K562 (cell line): ENCODE results near the gene PREX1. TPM values are rescaled to one million over a fixed set of nuclear protein-coding genes. Genes with fewer than 3 reads are reported as not detected.

ENCODE experiments used
- CBFA2T2 ChIP-seq: fragments of 450-650 bp; conservative IDR thresholded peaks from 2 replicates; pipeline ENCODE4 v1.6.1; 2017; ENCODE audit warnings: mild to moderate bottlenecking
- ETV5 ChIP-seq: sonication (generic); formaldehyde crosslinking; IDR thresholded peaks from 2 replicates; pipeline ENCODE4 v1.4.0; 2020; ENCODE audit warnings: low read depth, mild to moderate bottlenecking, missing genetic modification reagents
- FOXK1 ChIP-seq: sonication (generic); formaldehyde crosslinking; IDR thresholded peaks from 2 replicates; pipeline ENCODE4 v1.8.0; 2022; ENCODE audit warnings: missing genetic modification reagents, mild to moderate bottlenecking, borderline replicate concordance
- FOXM1 ChIP-seq, 2 experiments: fragments of 450-650 bp in 1 of 2; sonication (generic) in 1 of 2; formaldehyde crosslinking in 1 of 2; IDR thresholded peaks; 2 replicates each; pipeline versions ENCODE4 v1.6.1 to v1.9.0; 2017 to 2022; ENCODE audit warnings: low read depth in 2 of 2, mild to moderate bottlenecking in 2 of 2, missing genetic modification reagents in 1 of 2, moderate library complexity in 1 of 2
- GATA2 ChIP-seq: sonication (generic); formaldehyde crosslinking; IDR thresholded peaks from 2 replicates; pipeline ENCODE4 v1.4.0; 2020; ENCODE audit warnings: mild to moderate bottlenecking, missing genetic modification reagents
- HCFC1 ChIP-seq: IDR thresholded peaks from 2 replicates; pipeline ENCODE4 v1.6.1; 2012; ENCODE audit warnings: low read depth, low read length, improper control_type of control experiment
- HMGN3 ChIP-seq: IDR thresholded peaks from 2 replicates; pipeline ENCODE4 v1.6.1; 2011; ENCODE audit warnings: borderline replicate concordance, low read depth, mild to moderate bottlenecking, mixed read lengths, low read length; ENCODE audit not compliant: insufficient read length; ENCODE audit errors: extremely low read depth
- KLF16 ChIP-seq: IDR thresholded peaks from 2 replicates; pipeline ENCODE4 v1.6.1; 2016; ENCODE audit warnings: antibody characterized with exemption
- MAZ ChIP-seq, 2 experiments: fragments of 450-650 bp in 1 of 2; sonication (generic) in 1 of 2; formaldehyde crosslinking; IDR thresholded peaks in 1 of 2; conservative IDR thresholded peaks in 1 of 2; 2 replicates each; pipeline versions ENCODE4 v1.4.0 to v1.5.0; 2020; ENCODE audit warnings: mild to moderate bottlenecking in 1 of 2, missing genetic modification reagents in 1 of 2
- MYC ChIP-seq, 2 experiments: fragments of 250-450 bp in 1 of 2; sonication (Bioruptor Pico) in 1 of 2; IDR thresholded peaks; 2 replicates each; pipeline versions ENCODE4 v1.5.1 to v1.6.1; 2012 to 2021; ENCODE audit warnings: low read depth in 2 of 2, borderline replicate concordance in 1 of 2, improper control_type of control experiment in 1 of 2, low read length in 1 of 2, mild to moderate bottlenecking in 1 of 2, moderate library complexity in 1 of 2
- NBN ChIP-seq: fragments of 450-650 bp; IDR thresholded peaks from 2 replicates; pipeline ENCODE4 v1.6.1; 2016; ENCODE audit warnings: low read depth, mild to moderate bottlenecking
- RBM39 ChIP-seq: fragments of 200-400 bp; formaldehyde crosslinking; optimal IDR thresholded peaks from 2 replicates; pipeline ENCODE3; 2018; ENCODE audit warnings: low read depth, low read length
- SETDB1 ChIP-seq: IDR thresholded peaks from one replicate; pipeline ENCODE4 v1.6.1; 2012; ENCODE audit warnings: low read length, control low read depth, inconsistent platforms
- SMAD2 ChIP-seq: fragments of 150-350 bp; IDR thresholded peaks from 2 replicates; pipeline ENCODE4 v1.6.1; 2014; ENCODE audit warnings: low read depth, mild to moderate bottlenecking, low read length
- TEAD4 ChIP-seq, 2 experiments: sonication (generic) in 1 of 2; formaldehyde crosslinking in 1 of 2; IDR thresholded peaks; 2 replicates each; pipeline versions ENCODE4 v1.6.1 to v1.8.0; 2012 to 2022; ENCODE audit warnings: borderline replicate concordance in 1 of 2, inconsistent platforms in 1 of 2, low read length in 1 of 2, mild to moderate bottlenecking in 1 of 2, missing genetic modification reagents in 1 of 2
- U2AF2 ChIP-seq: fragments of 200-400 bp; formaldehyde crosslinking; optimal IDR thresholded peaks from 2 replicates; pipeline ENCODE3; 2017; ENCODE audit warnings: low read depth, mild to moderate bottlenecking, low read length
- ZC3H11A ChIP-seq: IDR thresholded peaks from 2 replicates; pipeline ENCODE4 v1.6.1; 2012; ENCODE audit warnings: low read depth, low read length, improper control_type of control experiment
- ZNF124 ChIP-seq: sonication (generic); formaldehyde crosslinking; IDR thresholded peaks from 2 replicates; pipeline ENCODE4 v1.8.1; 2022; ENCODE audit warnings: missing genetic modification reagents
- ZNF24 ChIP-seq: fragments of 450-650 bp; IDR thresholded peaks from 2 replicates; pipeline ENCODE4 v1.6.1; 2016
- ZNF695 ChIP-seq: fragments of 450-650 bp; formaldehyde crosslinking; IDR thresholded peaks from 2 replicates; pipeline ENCODE4 v1.4.0; 2020; ENCODE audit warnings: mild to moderate bottlenecking, moderate library complexity
- ZNF766 ChIP-seq: fragments of 200-800 bp; sonication (Bioruptor generic); conservative IDR thresholded peaks from 2 replicates; pipeline ENCODE4 v1.6.1; 2016; ENCODE audit warnings: missing genetic modification characterization, missing compliant biosample characterization
- polyA plus RNA-seq, 8 experiments: library from polyadenylated mRNA; depleted of rRNA in 4 of 8; stranded (reverse) in 5 of 8; unstranded in 3 of 8; fragments of >200 nt; fragmentation: Nextera tagmentation in 2 of 8; fragmentation: Illumina TruSeq in 1 of 8; extraction: Ambion mirVana in 2 of 8; extraction: Trizol in 1 of 8; gene quantifications; 2 replicates each; pipeline versions ENCODE4 v1.2.1 to v1.2.3, GENCODE V29; 2011 to 2014; ENCODE audit warnings: inconsistent platforms in 1 of 8, missing spikeins in 1 of 8
- total RNA-seq, 7 experiments: library from RNA; depleted of rRNA in 6 of 7; stranded (reverse); fragments of >200 nt in 6 of 7; fragmentation: Illumina TruSeq in 2 of 7; extraction: Trizol in 2 of 7; gene quantifications; 2 replicates each; pipeline versions ENCODE4 v1.2.1 to v1.2.3, GENCODE V29; 2011 to 2021; ENCODE audit warnings: low replicate concordance in 1 of 7
- TF ChIP-seq, protein P1 (sequence below): sonication (generic); formaldehyde crosslinking; IDR thresholded peaks from 2 replicates; pipeline ENCODE4 v1.8.0; 2023; ENCODE audit warnings: mild to moderate bottlenecking, missing genetic modification reagents
- TF ChIP-seq, protein P2 (sequence below): sonication (generic); formaldehyde crosslinking; IDR thresholded peaks from 2 replicates; pipeline ENCODE4 v1.8.0; 2022; ENCODE audit warnings: mild to moderate bottlenecking, missing genetic modification reagents

PREX1 gene
- total and polyA plus RNA-seq, 9 of the 15 experiments (the other 6 are each of a cell fraction or from before 2014, with no cell fraction given), result 0.37 to 10.4 (median 4.8) TPM

GRCh38 chr20:48771542-48771941, 56.3 kb downstream of the PREX1 start (continued):
- TF ChIP-seq CBFA2T2 (peak; percentile 53; the same call in 1 of the 2 replicates), SETDB1 (no peak), FOXM1 (IDR thresholded peaks at IDR 0.05; ENCODE audit: low read depth) (no peak), FOXM1 (CRISPR knock-in tag; IDR thresholded peaks at IDR 0.05; ENCODE audit: low read depth) (no peak), TEAD4 (IDR thresholded peaks at IDR 0.05; ENCODE audit: low read length) (peak; percentile 63), TEAD4 (CRISPR knock-in tag; IDR thresholded peaks at IDR 0.05; ENCODE audit: borderline replicate concordance) (no peak), ZNF766 (CRISPR knock-in tag) (peak; percentile 68; the same call in 1 of the 2 replicates), ZNF124 (CRISPR knock-in tag) (no peak), NBN (no peak), ZNF695 (CRISPR knock-in tag) (no peak), ZC3H11A (no peak), HCFC1 (no peak), RBM39 (no peak), GATA2 (CRISPR knock-in tag) (peak; percentile 43; the same call in 1 of the 2 replicates), ETV5 (CRISPR knock-in tag) (no peak), FOXK1 (no peak), ZNF24 (no peak), MYC (IDR thresholded peaks at IDR 0.05; ENCODE audit: low read depth, low read length) (no peak), MYC (CRISPR knock-in tag; IDR thresholded peaks at IDR 0.05; ENCODE audit: borderline replicate concordance, low read depth) (no peak), SMAD2 (no peak), HMGN3 (no peak), KLF16 (peak; percentile 88), MAZ (CRISPR knock-in tag; conservative IDR thresholded peaks at IDR 0.05 in 1 of 2, IDR thresholded peaks at IDR 0.05 in 1 of 2) (no peak), U2AF2 (no peak)
- TF ChIP-seq, protein P1, sequence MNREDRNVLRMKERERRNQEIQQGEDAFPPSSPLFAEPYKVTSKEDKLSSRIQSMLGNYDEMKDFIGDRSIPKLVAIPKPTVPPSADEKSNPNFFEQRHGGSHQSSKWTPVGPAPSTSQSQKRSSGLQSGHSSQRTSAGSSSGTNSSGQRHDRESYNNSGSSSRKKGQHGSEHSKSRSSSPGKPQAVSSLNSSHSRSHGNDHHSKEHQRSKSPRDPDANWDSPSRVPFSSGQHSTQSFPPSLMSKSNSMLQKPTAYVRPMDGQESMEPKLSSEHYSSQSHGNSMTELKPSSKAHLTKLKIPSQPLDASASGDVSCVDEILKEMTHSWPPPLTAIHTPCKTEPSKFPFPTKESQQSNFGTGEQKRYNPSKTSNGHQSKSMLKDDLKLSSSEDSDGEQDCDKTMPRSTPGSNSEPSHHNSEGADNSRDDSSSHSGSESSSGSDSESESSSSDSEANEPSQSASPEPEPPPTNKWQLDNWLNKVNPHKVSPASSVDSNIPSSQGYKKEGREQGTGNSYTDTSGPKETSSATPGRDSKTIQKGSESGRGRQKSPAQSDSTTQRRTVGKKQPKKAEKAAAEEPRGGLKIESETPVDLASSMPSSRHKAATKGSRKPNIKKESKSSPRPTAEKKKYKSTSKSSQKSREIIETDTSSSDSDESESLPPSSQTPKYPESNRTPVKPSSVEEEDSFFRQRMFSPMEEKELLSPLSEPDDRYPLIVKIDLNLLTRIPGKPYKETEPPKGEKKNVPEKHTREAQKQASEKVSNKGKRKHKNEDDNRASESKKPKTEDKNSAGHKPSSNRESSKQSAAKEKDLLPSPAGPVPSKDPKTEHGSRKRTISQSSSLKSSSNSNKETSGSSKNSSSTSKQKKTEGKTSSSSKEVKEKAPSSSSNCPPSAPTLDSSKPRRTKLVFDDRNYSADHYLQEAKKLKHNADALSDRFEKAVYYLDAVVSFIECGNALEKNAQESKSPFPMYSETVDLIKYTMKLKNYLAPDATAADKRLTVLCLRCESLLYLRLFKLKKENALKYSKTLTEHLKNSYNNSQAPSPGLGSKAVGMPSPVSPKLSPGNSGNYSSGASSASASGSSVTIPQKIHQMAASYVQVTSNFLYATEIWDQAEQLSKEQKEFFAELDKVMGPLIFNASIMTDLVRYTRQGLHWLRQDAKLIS (CRISPR knock-in tag), result no peak
- TF ChIP-seq, protein P2, sequence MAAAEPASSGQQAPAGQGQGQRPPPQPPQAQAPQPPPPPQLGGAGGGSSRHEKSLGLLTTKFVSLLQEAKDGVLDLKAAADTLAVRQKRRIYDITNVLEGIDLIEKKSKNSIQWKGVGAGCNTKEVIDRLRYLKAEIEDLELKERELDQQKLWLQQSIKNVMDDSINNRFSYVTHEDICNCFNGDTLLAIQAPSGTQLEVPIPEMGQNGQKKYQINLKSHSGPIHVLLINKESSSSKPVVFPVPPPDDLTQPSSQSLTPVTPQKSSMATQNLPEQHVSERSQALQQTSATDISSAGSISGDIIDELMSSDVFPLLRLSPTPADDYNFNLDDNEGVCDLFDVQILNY (CRISPR knock-in tag), result no peak
